Duodenal mucosa (tissue), 2 donors: ENCODE measurements around the gene CALM3.

ENCODE experiments used
- H3K27ac ChIP-seq: one replicate; pipeline ENCODE4 v1.7.0; 2013; ENCODE audit warnings: low read depth, low read length
- H3K27me3 ChIP-seq, 2 donors: one replicate each; pipeline ENCODE4 v1.7.0; 2013; ENCODE audit warnings: low read length in 2 of 2, control low read depth in 1 of 2; ENCODE audit not compliant: insufficient read depth in 2 of 2, control insufficient read depth in 1 of 2
- H3K36me3 ChIP-seq, 2 donors: one replicate each; pipeline ENCODE4 v1.7.0; 2013; ENCODE audit warnings: low read length in 2 of 2, control low read depth in 1 of 2; ENCODE audit not compliant: insufficient read depth in 2 of 2, control insufficient read depth in 1 of 2
- H3K4me1 ChIP-seq, 2 donors: one replicate each; pipeline ENCODE4 v1.7.0; 2013; ENCODE audit warnings: low read length in 2 of 2, control low read depth in 1 of 2; ENCODE audit not compliant: insufficient read depth in 2 of 2, control insufficient read depth in 1 of 2
- H3K4me3 ChIP-seq, 2 donors: one replicate each; pipeline ENCODE4 v1.7.0; 2013; ENCODE audit warnings: low read length in 2 of 2, low read depth in 1 of 2
- H3K9ac ChIP-seq, 2 donors: one replicate each; pipeline ENCODE4 v1.7.0; 2013; ENCODE audit warnings: low read length in 2 of 2, low read depth in 1 of 2
- H3K9me3 ChIP-seq, 2 donors: one replicate each; pipeline ENCODE4 v1.7.0; 2013; ENCODE audit warnings: low read length in 2 of 2, control low read depth in 1 of 2; ENCODE audit not compliant: control insufficient read depth in 1 of 2

CALM3 gene

GRCh38 chr19:46574533-46574932 lies 26.6 kb upstream of the CALM3 start:
- Histone ChIP-seq H3K4me1 (no peaks in the 10 kb centered on the region), H3K9ac (no peak overlapping the region), H3K4me3 (no peak overlapping the region), H3K27ac (no peak overlapping the region), H3K27me3 (no peaks in the 10 kb centered on the region), H3K36me3 (no peaks in the 10 kb centered on the region), H3K9me3 (no peaks in the 10 kb centered on the region)

GRCh38 chr19:46578450-46578849 lies 22.7 kb upstream of the CALM3 start:
- Histone ChIP-seq H3K36me3 (no peaks in the 10 kb centered on the region), H3K27me3 (no peaks in the 10 kb centered on the region), H3K4me1 (no peaks in the 10 kb centered on the region), H3K9me3 (no peaks in the 10 kb centered on the region), H3K27ac (no peak overlapping the region), H3K4me3 (no peak overlapping the region), H3K9ac (no peak overlapping the region)

DNA sequence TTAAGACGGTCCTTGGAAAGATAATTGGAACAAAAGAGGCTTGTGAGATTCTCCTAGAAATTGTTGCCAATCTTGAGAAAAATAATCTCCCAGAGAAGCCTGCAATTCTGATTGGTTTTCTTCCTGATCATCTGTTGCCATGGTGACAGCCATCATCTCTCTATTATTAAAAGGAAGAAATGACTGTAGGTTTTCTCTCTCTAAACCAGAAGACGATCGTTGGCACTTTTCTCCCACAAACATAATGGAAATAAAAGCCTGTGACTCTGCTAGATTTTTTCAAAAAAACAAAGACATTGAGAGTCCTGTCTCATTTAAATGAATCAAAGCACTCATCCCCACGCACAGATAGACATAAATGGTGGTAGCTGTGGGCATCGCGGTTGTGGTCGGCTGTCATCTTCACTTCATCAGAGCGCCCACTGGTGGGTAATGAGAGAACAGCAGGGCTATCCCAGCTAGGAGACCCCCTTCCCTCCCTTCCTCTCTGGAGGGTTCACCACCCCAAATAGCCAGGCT lies 21.7 kb upstream of the CALM3 start:
- no peak overlapping the region for H3K9ac ChIP-seq
- H3K27ac ChIP-seq, result no peak overlapping the region
- no peaks in the 10 kb centered on the region for H3K9me3 ChIP-seq
- H3K36me3 ChIP-seq, result no peaks in the 10 kb centered on the region
- H3K4me3 ChIP-seq, result no peak overlapping the region
- H3K27me3 ChIP-seq, result no peaks in the 10 kb centered on the region
- H3K4me1 ChIP-seq, result no peaks in the 10 kb centered on the region

DNA sequence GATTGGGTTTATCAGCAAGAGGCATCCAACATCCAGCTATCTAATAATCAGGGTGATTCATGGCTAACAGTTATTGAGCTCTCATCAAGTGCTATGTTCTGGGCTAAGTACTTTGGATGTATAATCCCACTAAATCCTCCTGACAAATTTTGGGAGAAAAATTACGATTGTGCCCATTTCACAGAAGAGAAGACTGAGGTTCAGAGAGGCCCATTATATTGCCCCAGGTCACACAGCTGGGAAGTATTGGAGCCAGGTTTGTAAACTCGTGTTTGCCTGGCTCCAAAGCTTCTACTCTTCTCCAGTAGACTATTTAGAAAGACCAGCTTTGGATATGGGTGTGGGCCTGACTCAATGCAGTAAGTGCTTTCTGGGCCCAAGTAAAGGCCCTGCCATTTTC lies 20.9 kb upstream of the CALM3 start:
- no peaks in the 10 kb centered on the region for H3K27me3 ChIP-seq
- no peak overlapping the region for H3K9ac ChIP-seq
- H3K9me3 ChIP-seq, result no peaks in the 10 kb centered on the region
- no peaks in the 10 kb centered on the region for H3K36me3 ChIP-seq
- H3K27ac ChIP-seq, result no peak overlapping the region
- no peak overlapping the region for H3K4me3 ChIP-seq
- H3K4me1 ChIP-seq, result no peaks in the 10 kb centered on the region

DNA sequence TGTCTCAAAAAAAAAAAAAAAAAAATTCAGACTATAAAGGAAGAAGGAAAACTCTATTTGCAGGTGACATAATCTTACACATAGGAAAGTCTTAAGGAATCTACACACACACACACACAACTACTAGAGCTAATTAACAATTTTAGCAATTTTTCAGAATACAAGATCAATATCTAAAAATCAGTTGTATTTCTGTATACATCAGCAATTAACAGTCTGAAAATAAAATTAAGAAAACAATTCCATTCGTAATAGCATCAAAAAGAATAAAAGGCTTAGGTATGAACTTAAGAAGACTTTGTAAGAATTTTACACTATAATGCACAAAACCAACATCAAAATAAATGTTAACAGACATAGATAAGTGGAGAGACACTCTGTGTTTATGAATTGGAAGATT lies 15.6 kb upstream of the CALM3 start:
- Histone ChIP-seq H3K4me3 (no peak overlapping the region), H3K9ac (no peak overlapping the region), H3K4me1 (no peaks in the 10 kb centered on the region), H3K36me3 (no peaks in the 10 kb centered on the region), H3K9me3 (no peaks in the 10 kb centered on the region), H3K27ac (no peak overlapping the region), H3K27me3 (no peaks in the 10 kb centered on the region)

GRCh38 chr19:46586294-46586693 lies 14.8 kb upstream of the CALM3 start:
- no peaks in the 10 kb centered on the region for H3K4me1 ChIP-seq
- H3K36me3 ChIP-seq, result no peaks in the 10 kb centered on the region
- H3K4me3 ChIP-seq, result no peak overlapping the region
- no peak overlapping the region for H3K9ac ChIP-seq
- H3K27me3 ChIP-seq, result no peaks in the 10 kb centered on the region
- H3K9me3 ChIP-seq, result no peaks in the 10 kb centered on the region
- H3K27ac ChIP-seq, result no peak overlapping the region

GRCh38 chr19:46587861-46588260 lies 13.3 kb upstream of the CALM3 start:
- H3K4me1 ChIP-seq, result no peaks in the 10 kb centered on the region
- H3K36me3 ChIP-seq, result no peaks in the 10 kb centered on the region
- H3K27me3 ChIP-seq, result no peaks in the 10 kb centered on the region
- H3K9ac ChIP-seq, result no peak overlapping the region
- H3K9me3 ChIP-seq, result no peaks in the 10 kb centered on the region
- H3K27ac ChIP-seq, result no peak overlapping the region
- no peak overlapping the region for H3K4me3 ChIP-seq

GRCh38 chr19:46591254-46591653 lies 9.9 kb upstream of the CALM3 start:
- Histone ChIP-seq H3K27ac (no peak overlapping the region), H3K36me3 (no peaks in the 10 kb centered on the region), H3K9me3 (no peaks in the 10 kb centered on the region), H3K4me1 (no peaks in the 10 kb centered on the region), H3K9ac (no peak overlapping the region), H3K27me3 (no peaks in the 10 kb centered on the region), H3K4me3 (no peak overlapping the region)

DNA sequence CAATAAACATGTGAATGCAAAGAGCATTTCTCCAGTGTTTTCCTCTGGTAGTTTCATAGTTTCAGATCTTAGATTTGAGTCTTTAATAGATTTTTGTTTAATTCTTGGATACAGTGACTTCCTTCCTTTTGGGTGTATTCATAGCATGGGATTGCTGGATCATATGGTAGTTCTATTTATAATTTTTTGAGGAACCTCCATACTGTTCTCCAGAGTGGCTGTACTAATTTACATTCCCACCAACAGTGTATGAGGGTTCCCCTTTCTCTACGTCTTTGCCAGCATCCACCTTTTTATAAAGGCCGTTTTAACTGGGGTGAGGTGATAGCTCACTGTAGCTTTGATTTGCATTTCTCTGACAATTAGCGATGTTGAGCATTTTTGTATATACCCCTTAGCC lies 9.3 kb upstream of the CALM3 start:
- Histone ChIP-seq H3K4me3 (no peak overlapping the region), H3K27me3 (no peaks in the 10 kb centered on the region), H3K9me3 (no peaks in the 10 kb centered on the region), H3K27ac (no peak overlapping the region), H3K9ac (no peak overlapping the region), H3K4me1 (no peaks in the 10 kb centered on the region), H3K36me3 (no peaks in the 10 kb centered on the region)

GRCh38 chr19:46596008-46596407 lies 5.1 kb upstream of the CALM3 start:
- Histone ChIP-seq H3K36me3 (no peaks in the 10 kb centered on the region), H3K9ac (no peak overlapping the region), H3K4me1 (no peaks in the 10 kb centered on the region), H3K27ac (no peak overlapping the region), H3K9me3 (no peaks in the 10 kb centered on the region), H3K27me3 (no peaks in the 10 kb centered on the region), H3K4me3 (no peak overlapping the region)

DNA sequence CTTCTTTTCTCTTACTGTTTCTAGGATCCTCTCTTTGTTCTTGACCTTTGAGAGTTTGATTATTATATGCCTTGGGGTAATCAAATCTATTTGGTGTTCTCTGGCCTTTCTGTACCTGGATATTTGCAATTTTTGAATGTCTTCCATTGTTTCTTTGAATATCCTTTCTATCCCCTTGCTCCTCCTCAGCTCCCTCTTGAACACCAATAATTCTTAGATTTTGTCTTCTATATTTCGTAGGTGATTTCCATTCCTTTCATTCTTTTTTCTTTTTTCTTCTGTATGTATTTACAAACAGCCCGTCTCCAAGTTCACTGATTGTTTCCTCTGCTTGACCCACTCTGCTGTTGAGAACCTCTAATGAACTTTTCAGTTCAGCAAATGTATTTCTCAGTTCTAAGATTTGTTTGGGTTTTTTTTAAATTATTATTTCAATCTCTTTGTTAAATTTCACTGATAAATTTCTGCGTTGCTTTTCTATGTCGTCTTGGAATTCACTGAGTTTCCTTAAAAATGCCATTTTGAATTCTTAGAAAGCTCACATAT lies 2.7 kb upstream of the CALM3 start:
- no peak overlapping the region for H3K9ac ChIP-seq
- H3K27me3 ChIP-seq, result no peaks in the 10 kb centered on the region
- no peak overlapping the region for H3K4me3 ChIP-seq
- H3K9me3 ChIP-seq, result no peaks in the 10 kb centered on the region
- no peaks in the 10 kb centered on the region for H3K36me3 ChIP-seq
- H3K4me1 ChIP-seq, result peaks cover 3 to 13% of the 10 kb centered on the region in 2 donors
- no peak overlapping the region for H3K27ac ChIP-seq
